ENCODE results near the gene CAMTA1.

GRCh38 chr1:7234471-7234755 is 449.2 kb downstream of the CAMTA1 start:
- no peak for TF ChIP-seq CTCF (IDR thresholded peaks at IDR 0.05)
- TF ChIP-seq POLR2A (IDR thresholded peaks at IDR 0.05), result no peak
